ENCODE data around the gene PTTG1IP. TPM values are rescaled to one million over a fixed set of nuclear protein-coding genes. Genes with fewer than 3 reads are reported as not detected.

PTTG1IP gene
- polyA plus RNA-seq, 1 experiment = 249 TPM

GRCh38 chr21:44885615-44886014 lies 12.1 kb upstream of the PTTG1IP start:
- ChIA-PET CTCF (interaction anchor here (0.6 kb wide), 1 partner anchor 41 kb away, joined by 3 read pairs; no protein-coding TSS in a partner anchor), POLR2A (no interaction called here)
- Histone ChIP-seq H3K27ac (ENCODE audit: low read depth, low read length) (no peak overlapping the region), H3K4me3 (ENCODE audit: low read depth, low read length) (no peak overlapping the region), H3K9me3 (ENCODE audit: control insufficient read depth, insufficient read depth, low read length) (peaks cover 31% of the 10 kb centered on the region), H3K27me3 (ENCODE audit: control insufficient read depth, insufficient read depth, low read length) (peaks cover 14% of the 10 kb centered on the region)
- DNase-seq (ENCODE audit: low read depth, low spot score) = no peak
- TF ChIP-seq CTCF (IDR thresholded peaks at IDR 0.05; ENCODE audit: low read depth, low read length) = no peak

GRCh38 chr21:44884097-44884496 lies 10.6 kb upstream of the PTTG1IP start:
- ChIA-PET CTCF (no interaction called here), POLR2A (interaction anchor here (0.6 to 1.6 kb wide), 3 partner anchors 11 to 685 kb away, joined by 3 to 6 read pairs (median 6); partner anchors contain the start of gene PTTG1IP)
- DNase-seq (ENCODE audit: low read depth, low spot score) = no peak

GRCh38 chr21:44883250-44883649 lies 9.8 kb upstream of the PTTG1IP start:
- ChIA-PET POLR2A (interaction anchor here (1.6 kb wide), 1 partner anchor 10 kb away, joined by 3 read pairs; the partner anchor contains the start of gene PTTG1IP), CTCF (interaction anchor here (0.7 to 0.9 kb wide), 2 partner anchors 90 to 253 kb away, joined by 3 read pairs; no protein-coding TSS in a partner anchor)
- no peak overlapping the region for H3K4me3 ChIP-seq (ENCODE audit: low read depth, low read length)
- H3K27me3 ChIP-seq (ENCODE audit: control insufficient read depth, insufficient read depth, low read length) = peaks cover 4% of the 10 kb centered on the region
- no peak for DNase-seq (ENCODE audit: low read depth, low spot score)
- H3K27ac ChIP-seq (ENCODE audit: low read depth, low read length) = no peak overlapping the region
- peaks cover 29% of the 10 kb centered on the region for H3K9me3 ChIP-seq (ENCODE audit: control insufficient read depth, insufficient read depth, low read length)
- TF ChIP-seq CTCF (IDR thresholded peaks at IDR 0.05; ENCODE audit: low read depth, low read length) = no peak

More at GRCh38 chr21:44884097-44884496, 10.6 kb upstream of the PTTG1IP start:
- peaks cover 31% of the 10 kb centered on the region for H3K9me3 ChIP-seq (ENCODE audit: control insufficient read depth, insufficient read depth, low read length)
- H3K27me3 ChIP-seq (ENCODE audit: control insufficient read depth, insufficient read depth, low read length) = peaks cover 4% of the 10 kb centered on the region
- H3K27ac ChIP-seq (ENCODE audit: low read depth, low read length) = no peak overlapping the region
- H3K4me3 ChIP-seq (ENCODE audit: low read depth, low read length) = no peak overlapping the region
- TF ChIP-seq CTCF (IDR thresholded peaks at IDR 0.05; ENCODE audit: low read depth, low read length) = no peak

GRCh38 chr21:44881198-44881872 lies 7.8 kb upstream of the PTTG1IP start:
- ChIA-PET CTCF (no interaction called here), POLR2A (no interaction called here)
- no peak overlapping the region for H3K27ac ChIP-seq (ENCODE audit: low read depth, low read length)

More at GRCh38 chr21:44881198-44881872, 7.8 kb upstream of the PTTG1IP start:
- DNase-seq (ENCODE audit: low read depth, low spot score) = no peak
- Histone ChIP-seq H3K27me3 (ENCODE audit: control insufficient read depth, insufficient read depth, low read length) (no peaks in the 10 kb centered on the region), H3K9me3 (ENCODE audit: control insufficient read depth, insufficient read depth, low read length) (peaks cover 11% of the 10 kb centered on the region), H3K4me3 (ENCODE audit: low read depth, low read length) (no peak overlapping the region)
- no peak for TF ChIP-seq CTCF (IDR thresholded peaks at IDR 0.05; ENCODE audit: low read depth, low read length)

Data from AG04450 (cell line).